ENCODE measurements around the gene DCTPP1. TPM values are rescaled to one million over a fixed set of nuclear protein-coding genes. Genes with fewer than 3 reads are reported as not detected.

DCTPP1 gene
- total and polyA plus RNA-seq, 2 of the 4 experiments (the other 2 are of a cell fraction): 24.9 to 45.5 TPM

DNA sequence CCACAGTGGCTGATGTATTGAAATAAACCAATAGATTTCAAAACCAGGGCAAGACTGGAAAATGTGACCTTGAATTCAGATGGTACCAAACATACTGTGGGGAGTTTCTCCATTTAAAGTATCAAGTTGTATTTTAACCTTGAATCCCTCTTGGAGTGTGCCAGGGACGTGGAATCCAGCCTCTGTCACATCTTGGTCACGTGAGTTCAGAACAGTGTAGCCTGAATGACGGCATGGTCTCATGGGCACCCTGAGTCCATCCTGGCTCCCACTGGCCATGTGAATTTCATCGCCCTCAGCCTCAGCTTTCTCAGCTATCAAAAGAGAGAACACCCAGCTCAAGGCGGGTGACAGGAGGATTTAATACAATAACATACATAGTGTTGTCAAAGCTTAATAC, 15.7 kb downstream of the DCTPP1 start:
- intact Hi-C loops (cut with micrococcal nuclease): loop anchor here (5.0 kb wide), 1 partner anchor 302 kb away; the partner anchor contains the start of gene GDPD3
- Histone ChIP-seq H2AFZ (replicated peaks; ENCODE audit: low read length, poor library complexity) (no peak overlapping the region), H3K27me3 (ENCODE audit: control insufficient read depth, insufficient read depth, low read length) (no peaks in the 10 kb centered on the region), H2BK15ac (ENCODE audit: low read depth, low read length) (no peak overlapping the region), H3K4me1 (ENCODE audit: control insufficient read depth, insufficient read depth, low read length) (peaks cover 4% of the 10 kb centered on the region), H3K4ac (ENCODE audit: low read depth, low read length) (no peak overlapping the region), H3K79me1 (ENCODE audit: low read depth in 1 of 2, low read length in 2 of 2) (peaks cover 5 to 47% of the 10 kb centered on the region in 2 experiments; a peak in 2 of 4 replicates), H3K18ac (ENCODE audit: low read depth, low read length) (no peak overlapping the region), H4K5ac (ENCODE audit: low read depth, low read length) (no peak overlapping the region), H3K9me3 (ENCODE audit: control insufficient read depth, insufficient read depth, low read length) (no peaks in the 10 kb centered on the region), H2AK5ac (ENCODE audit: low read depth, low read length) (no peak overlapping the region), H4K8ac (ENCODE audit: low read depth in 2 of 2, low read length in 2 of 2) (no peak overlapping the region), H3K14ac (replicated peaks; ENCODE audit: low read depth, low read length) (no peak overlapping the region), H3K9ac (ENCODE audit: low read depth, low read length) (no peak overlapping the region), H2BK20ac (ENCODE audit: low read depth, low read length) (no peak overlapping the region), H2BK5ac (ENCODE audit: low read depth, low read length, poor library complexity, severe bottlenecking) (no peak overlapping the region), H4K91ac (ENCODE audit: insufficient read depth, low read depth, low read length) (no peak overlapping the region), H3K23ac (ENCODE audit: low read depth, low read length) (peak overlapping the region; percentile 7; the same call in 1 of the 2 replicates), H3K4me3 (ENCODE audit: insufficient read depth, low read depth, low read length) (no peak overlapping the region), H3K27ac (ENCODE audit: insufficient read depth, low read length) (no peak overlapping the region), H2AK9ac (replicated peaks; ENCODE audit: low read depth, low read length, poor library complexity) (no peak overlapping the region), H3K36me3 (ENCODE audit: control insufficient read depth, insufficient read depth, low read length) (peaks cover 19% of the 10 kb centered on the region), H3K4me2 (ENCODE audit: low read depth, low read length) (no peak overlapping the region), H3K9me1 (ENCODE audit: insufficient read depth, low read length) (no peaks in the 10 kb centered on the region; the same call in 1 of the 2 replicates), H4K20me1 (ENCODE audit: insufficient read depth, low read length) (peaks cover 7% of the 10 kb centered on the region), H2BK120ac (ENCODE audit: low read depth, low read length) (no peak overlapping the region), H3K56ac (ENCODE audit: extremely low read depth, insufficient read depth, low read length) (no peak overlapping the region)
- WGBS, 2 experiments (ENCODE audit: extremely low coverage in 2 of 2, insufficient read length in 1 of 2): 82% methylated on average over 2 of the region's 5 CpGs; no CpG with 5 or more reads in 1 of the 2 experiments
- no TSS peak for BruUV-seq (replicated peaks)
- ATAC-seq (ENCODE audit: low read depth) (no peak), DNase-seq (no peak)
- dilution Hi-C loops (cut with HindIII; ENCODE audit: low sequenced_read_pairs, unreplicated experiment): no loop called here
- no peak for TF ChIP-seq BHLHE40 (IDR thresholded peaks at IDR 0.05; ENCODE audit: low read depth, low read length)
- TF ChIP-seq NFE2L2 (IDR thresholded peaks at IDR 0.05; ENCODE audit: low read depth, low read length): no peak
- no peak for TF ChIP-seq MXI1 (IDR thresholded peaks at IDR 0.05; ENCODE audit: borderline replicate concordance, low read depth, low read length)
- TF ChIP-seq, protein P1, sequence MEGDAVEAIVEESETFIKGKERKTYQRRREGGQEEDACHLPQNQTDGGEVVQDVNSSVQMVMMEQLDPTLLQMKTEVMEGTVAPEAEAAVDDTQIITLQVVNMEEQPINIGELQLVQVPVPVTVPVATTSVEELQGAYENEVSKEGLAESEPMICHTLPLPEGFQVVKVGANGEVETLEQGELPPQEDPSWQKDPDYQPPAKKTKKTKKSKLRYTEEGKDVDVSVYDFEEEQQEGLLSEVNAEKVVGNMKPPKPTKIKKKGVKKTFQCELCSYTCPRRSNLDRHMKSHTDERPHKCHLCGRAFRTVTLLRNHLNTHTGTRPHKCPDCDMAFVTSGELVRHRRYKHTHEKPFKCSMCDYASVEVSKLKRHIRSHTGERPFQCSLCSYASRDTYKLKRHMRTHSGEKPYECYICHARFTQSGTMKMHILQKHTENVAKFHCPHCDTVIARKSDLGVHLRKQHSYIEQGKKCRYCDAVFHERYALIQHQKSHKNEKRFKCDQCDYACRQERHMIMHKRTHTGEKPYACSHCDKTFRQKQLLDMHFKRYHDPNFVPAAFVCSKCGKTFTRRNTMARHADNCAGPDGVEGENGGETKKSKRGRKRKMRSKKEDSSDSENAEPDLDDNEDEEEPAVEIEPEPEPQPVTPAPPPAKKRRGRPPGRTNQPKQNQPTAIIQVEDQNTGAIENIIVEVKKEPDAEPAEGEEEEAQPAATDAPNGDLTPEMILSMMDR (conservative IDR thresholded peaks at IDR 0.05; ENCODE audit: low read depth, low read length): no peak
- no peak for TF ChIP-seq RFX5 (IDR thresholded peaks at IDR 0.05; ENCODE audit: low read depth, low read length)
- no peak for TF ChIP-seq USF2 (IDR thresholded peaks at IDR 0.05; ENCODE audit: low read depth, low read length)
- no peak for TF ChIP-seq MAZ (IDR thresholded peaks at IDR 0.05; ENCODE audit: borderline replicate concordance, low read depth, low read length)
- no peak for TF ChIP-seq MAFK (IDR thresholded peaks at IDR 0.05; ENCODE audit: low read depth, low read length)
- TF ChIP-seq RAD21 (IDR thresholded peaks at IDR 0.05; ENCODE audit: low read length): no peak
- in situ Hi-C loops (cut with MboI; ENCODE audit: low sequenced_read_pairs): loop anchor here (25.0 kb wide), 1 partner anchor 227 kb away; the partner anchor contains the start of genes BOLA2B, CORO1A, SLX1A and SULT1A3
- ChIA-PET POLR2A (ENCODE audit: unreplicated experiment) (no interaction called here), CTCF (interaction anchor here (0.6 kb wide), 1 partner anchor 323 kb away, joined by 3 read pairs; no protein-coding TSS in a partner anchor)
